ENCODE measurements around the gene ARL10.

The ARL10 gene

GRCh38 chr5:176384366-176384930 is 19.2 kb downstream of the ARL10 start:
- Histone ChIP-seq H3K9me3 (ENCODE audit: control insufficient read depth, insufficient read depth, low read depth, low read length) (no peaks in the 10 kb centered on the region), H3K36me3 (ENCODE audit: control insufficient read depth in 2 of 2, insufficient read depth in 1 of 2, low read length in 2 of 2) (peaks cover 0 to 68% of the 10 kb centered on the region in 2 experiments; a peak in 2 of 3 replicates), H3K4me3 (ENCODE audit: low read depth, low read length) (no peak overlapping the region), H3K4me1 (ENCODE audit: control insufficient read depth, insufficient read depth, low read length) (no peaks in the 10 kb centered on the region), H3K27ac (ENCODE audit: extremely low read depth, low read depth, low read length) (no peak overlapping the region)
- TF ChIP-seq ZNF211 (tag by site-specific recombination; IDR thresholded peaks at IDR 0.05; ENCODE audit: low read depth) (no peak), ZNF114 (tag by site-specific recombination; IDR thresholded peaks at IDR 0.05) (no peak), ZFHX2 (tag by site-specific recombination; conservative IDR thresholded peaks at IDR 0.05) (no peak), ZSCAN4 (tag by site-specific recombination; IDR thresholded peaks at IDR 0.05) (no peak), ZNF302 (tag by site-specific recombination; IDR thresholded peaks at IDR 0.05; ENCODE audit: low read depth) (no peak), ZNF132 (tag by site-specific recombination; IDR thresholded peaks at IDR 0.05; ENCODE audit: borderline replicate concordance) (no peak), ZNF664 (tag by site-specific recombination; IDR thresholded peaks at IDR 0.05) (no peak), ZNF18 (tag by site-specific recombination; IDR thresholded peaks at IDR 0.05) (no peak), ZNF23 (tag by site-specific recombination; IDR thresholded peaks at IDR 0.05; ENCODE audit: borderline replicate concordance) (no peak), ZNF555 (tag by site-specific recombination; conservative IDR thresholded peaks at IDR 0.05) (no peak), SP2 (tag by site-specific recombination; IDR thresholded peaks at IDR 0.05) (no peak), ZNF488 (tag by site-specific recombination; IDR thresholded peaks at IDR 0.05) (no peak), YY2 (tag by site-specific recombination; IDR thresholded peaks at IDR 0.05) (no peak), GLI4 (tag by site-specific recombination; IDR thresholded peaks at IDR 0.05) (no peak), GLIS2 (tag by site-specific recombination; IDR thresholded peaks at IDR 0.05) (no peak), ZBTB1 (tag by site-specific recombination; IDR thresholded peaks at IDR 0.05) (no peak)
- CTCF ChIA-PET: no interaction called here
- POLR2A ChIA-PET: no interaction called here

GRCh38 chr5:176384991-176385390 is 19.7 kb downstream of the ARL10 start:
- Histone ChIP-seq H3K36me3 (ENCODE audit: control insufficient read depth in 2 of 2, insufficient read depth in 1 of 2, low read length in 2 of 2) (peaks cover 0 to 66% of the 10 kb centered on the region in 2 experiments; a peak in 2 of 3 replicates), H3K27ac (ENCODE audit: extremely low read depth, low read depth, low read length) (no peak overlapping the region), H3K9me3 (ENCODE audit: control insufficient read depth, insufficient read depth, low read depth, low read length) (no peaks in the 10 kb centered on the region), H3K4me3 (ENCODE audit: low read depth, low read length) (no peak overlapping the region), H3K4me1 (ENCODE audit: control insufficient read depth, insufficient read depth, low read length) (no peaks in the 10 kb centered on the region)
- TF ChIP-seq ZNF24 (tag by site-specific recombination; IDR thresholded peaks at IDR 0.05) (no peak), ZNF335 (tag by site-specific recombination; conservative IDR thresholded peaks at IDR 0.05) (no peak), ZNF473 (tag by site-specific recombination; IDR thresholded peaks at IDR 0.05) (no peak), HOXD13 (CRISPR knock-in tag; IDR thresholded peaks at IDR 0.05; ENCODE audit: borderline replicate concordance) (no peak), YY1 (tag by site-specific recombination; IDR thresholded peaks at IDR 0.05) (no peak), ZNF624 (tag by site-specific recombination; IDR thresholded peaks at IDR 0.05) (no peak)
- ChIA-PET POLR2A (no interaction called here), CTCF (no interaction called here)

Measured in HEK293 (cell line).